ACHN (cell line): Measurements from ENCODE around the gene CD1D.

Experiments
- DNase-seq: peaks from one replicate; pipeline ENCODE4 v3.0.0-alpha.2; 2015
- in situ Hi-C: cut with HindIII; loops from 2 replicates; pipeline ENCODE4 v1.10.0; 2017; ENCODE audit warnings: low sequenced_read_pairs, low pct_ligation_motif_present, low pct_unique_long_range_greater_than_20kb

The CD1D gene

DNA sequence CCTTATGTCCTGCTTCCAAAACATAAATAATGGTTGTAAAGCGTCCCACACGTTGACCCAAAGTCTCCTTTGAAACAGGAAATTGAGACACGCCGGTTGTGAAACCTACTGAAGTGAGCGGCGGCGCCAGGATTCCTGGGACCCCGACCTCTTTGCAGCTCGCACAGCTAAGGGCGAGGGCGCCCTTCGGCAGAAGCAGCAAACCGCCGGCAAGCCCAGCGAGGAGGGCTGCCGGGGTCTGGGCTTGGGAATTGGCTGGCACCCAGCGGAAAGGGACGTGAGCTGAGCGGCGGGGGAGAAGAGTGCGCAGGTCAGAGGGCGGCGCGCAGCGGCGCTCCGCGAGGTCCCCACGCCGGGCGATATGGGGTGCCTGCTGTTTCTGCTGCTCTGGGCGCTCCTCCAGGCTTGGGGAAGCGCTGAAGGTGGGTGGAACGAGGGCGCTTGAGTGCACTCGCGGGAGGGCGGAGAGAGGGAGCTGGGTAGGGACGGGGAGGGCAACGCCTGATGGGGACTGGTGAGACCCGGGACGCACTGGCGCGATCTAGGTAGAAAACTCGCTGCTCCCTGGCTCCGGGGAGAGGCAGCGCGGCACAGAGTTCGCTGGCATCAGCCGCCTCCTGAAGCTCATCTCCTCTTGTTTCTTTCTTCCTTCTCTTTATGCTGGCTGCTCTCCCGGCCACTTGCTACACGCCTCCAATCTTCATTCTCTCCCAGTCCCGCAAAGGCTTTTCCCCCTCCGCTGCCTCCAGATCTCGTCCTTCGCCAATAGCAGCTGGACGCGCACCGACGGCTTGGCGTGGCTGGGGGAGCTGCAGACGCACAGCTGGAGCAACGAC lies at the start of gene CD1D:
CD1D (plus strand) TSS at position 155 of the 836 bp plus-strand sequence; CDS start at position 362, 207 bp downstream.
- in situ Hi-C loops, result no loop called here
- DNase-seq, result peak; percentile 8

- DNase-seq, result no peak
- in situ Hi-C loops, result loop anchor here (25.0 kb wide), 1 partner anchor 169 kb away; no protein-coding TSS in a partner anchor
These were observed 49.5 kb upstream of the CD1D start for GRCh38 chr1:158131217-158131616.

DNA sequence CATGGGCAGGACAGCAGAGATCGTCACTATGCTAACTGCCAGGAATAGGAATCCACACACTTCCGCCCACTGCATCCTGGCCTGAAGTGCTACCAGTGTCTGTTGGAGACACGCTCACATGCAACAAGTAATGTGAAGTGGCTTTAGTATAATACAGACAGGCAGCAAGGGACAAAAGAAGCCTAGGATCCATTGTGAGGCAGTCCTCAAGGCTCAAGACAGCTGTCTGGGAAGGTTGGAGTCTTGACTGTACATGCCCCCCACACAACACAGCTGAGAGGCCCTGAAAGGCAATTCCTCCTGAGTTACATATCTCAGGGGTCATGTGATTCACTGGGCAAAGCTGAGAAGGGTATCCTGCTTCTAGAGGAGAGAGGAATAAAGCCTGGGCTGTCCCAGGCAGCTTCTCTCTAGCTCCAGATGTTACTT lies 39.9 kb upstream of the CD1D start:
- no peak for DNase-seq
- in situ Hi-C loops, result loop anchor here (25.0 kb wide), 1 partner anchor 178 kb away; no protein-coding TSS in a partner anchor

DNA sequence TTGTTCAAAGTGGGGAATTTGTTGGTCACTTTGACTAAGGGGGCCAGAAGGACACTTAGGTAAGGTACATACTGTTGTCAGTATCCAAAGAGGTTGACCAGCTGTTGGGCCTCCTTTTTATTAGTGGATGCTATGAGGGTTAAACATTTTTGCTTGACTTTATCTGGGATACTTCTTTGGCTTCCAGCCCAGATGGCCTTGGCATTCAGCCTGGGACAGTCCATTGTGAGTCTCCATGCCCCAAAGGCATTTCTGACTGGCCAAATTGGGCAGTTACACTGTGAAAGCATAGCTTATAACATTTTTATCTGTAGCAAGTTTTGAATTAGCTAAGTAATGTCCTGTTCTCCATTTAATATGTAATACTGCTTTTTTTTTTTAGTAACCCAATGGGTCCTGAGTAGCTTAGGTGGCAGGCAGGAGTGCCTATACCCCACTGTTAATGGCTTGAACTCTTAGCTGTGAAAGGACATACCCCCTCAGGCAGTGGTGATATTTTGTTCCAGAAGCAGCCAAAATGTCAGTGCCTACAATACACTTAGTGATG lies 35.4 kb upstream of the CD1D start:
- DNase-seq, result no peak
- in situ Hi-C loops, result loop anchor here (25.0 kb wide), 1 partner anchor 183 kb away; no protein-coding TSS in a partner anchor

- no peak for DNase-seq
- in situ Hi-C loops, result loop anchor here (25.0 kb wide), 1 partner anchor 184 kb away; no protein-coding TSS in a partner anchor
These were observed 34.5 kb upstream of the CD1D start for GRCh38 chr1:158146165-158146564.

- in situ Hi-C loops, result loop anchor here (25.0 kb wide), 1 partner anchor 184 kb away; no protein-coding TSS in a partner anchor
- no peak for DNase-seq
These were observed 34.0 kb upstream of the CD1D start for GRCh38 chr1:158146739-158147138.

- DNase-seq, result no peak
These were observed 33.3 kb upstream of the CD1D start for GRCh38 chr1:158147401-158147800.

DNA sequence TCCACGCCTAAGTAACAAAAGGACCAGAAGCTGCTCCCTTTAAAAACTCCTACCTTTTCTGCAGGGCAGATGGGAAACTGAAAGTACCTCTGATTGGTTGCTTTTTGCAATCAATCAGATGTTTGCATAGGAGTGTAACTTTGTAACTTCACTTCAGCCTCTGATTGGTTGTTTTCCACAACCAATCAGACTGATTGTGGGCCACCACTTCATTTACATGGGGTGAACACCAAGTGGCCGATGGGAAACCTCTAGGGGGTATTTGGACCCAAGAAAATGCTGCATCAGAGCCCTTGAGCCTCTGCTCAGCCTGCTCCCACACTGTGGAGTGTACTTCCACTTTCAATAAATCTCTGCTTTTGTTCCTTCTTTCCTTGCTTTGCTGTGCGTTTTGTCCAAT lies 32.8 kb upstream of the CD1D start:
- in situ Hi-C loops, result loop anchor here (25.0 kb wide), 1 partner anchor 186 kb away; no protein-coding TSS in a partner anchor
- no peak for DNase-seq

More at GRCh38 chr1:158147401-158147800, 33.3 kb upstream of the CD1D start:
- in situ Hi-C loops, result loop anchor here (25.0 kb wide), 1 partner anchor 185 kb away; no protein-coding TSS in a partner anchor

GRCh38 chr1:158148468-158148867 lies 32.2 kb upstream of the CD1D start:
- in situ Hi-C loops, result loop anchor here (25.0 kb wide), 1 partner anchor 186 kb away; no protein-coding TSS in a partner anchor
- DNase-seq, result no peak

- in situ Hi-C loops, result loop anchor here (25.0 kb wide), 1 partner anchor 187 kb away; no protein-coding TSS in a partner anchor
- DNase-seq, result no peak
These were observed 31.5 kb upstream of the CD1D start for GRCh38 chr1:158149175-158149574.

- in situ Hi-C loops, result loop anchor here (25.0 kb wide), 1 partner anchor 187 kb away; no protein-coding TSS in a partner anchor
- DNase-seq, result peak; percentile 97
These were observed 31.0 kb upstream of the CD1D start for GRCh38 chr1:158149577-158150269.

DNA sequence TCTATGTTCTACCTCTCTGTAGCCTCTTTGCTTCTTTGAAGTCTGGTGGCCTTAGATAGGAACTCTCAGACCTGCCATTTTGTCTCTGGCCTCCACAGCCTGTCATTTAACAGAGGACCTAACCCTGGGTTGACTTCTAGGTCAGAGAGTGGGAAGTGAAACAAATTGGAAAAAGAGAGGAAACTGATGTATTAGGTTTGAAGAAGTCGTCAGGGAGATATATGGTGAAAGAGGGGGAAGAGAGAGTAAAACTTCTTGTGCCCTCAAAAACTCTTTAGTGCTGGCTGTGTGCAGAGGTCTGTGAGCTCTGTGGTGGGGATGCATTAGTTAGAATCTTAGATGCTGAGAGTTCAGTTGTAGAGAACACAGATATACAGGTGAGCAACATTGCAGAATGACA lies 30.2 kb upstream of the CD1D start:
- no peak for DNase-seq
- in situ Hi-C loops, result no loop called here

DNA sequence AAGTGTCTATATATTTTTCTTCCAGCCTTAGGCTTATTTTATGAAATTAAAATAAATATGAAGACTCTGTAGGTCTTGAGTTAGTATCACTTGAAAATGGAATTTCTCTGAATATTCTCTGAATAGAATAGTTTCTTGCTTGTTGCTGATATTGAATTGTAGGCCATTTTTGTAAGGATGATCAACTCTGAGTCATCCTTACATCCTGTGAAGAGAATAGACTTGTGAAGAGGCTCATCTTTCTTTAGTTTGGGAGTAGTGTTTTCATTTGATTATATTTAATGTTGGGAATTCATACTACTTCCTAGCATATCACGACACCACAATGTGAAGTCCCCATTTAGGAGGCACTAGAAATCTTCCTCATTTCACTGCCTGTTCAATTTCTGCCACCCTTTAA lies 27.5 kb upstream of the CD1D start:
- DNase-seq, result no peak
- in situ Hi-C loops, result no loop called here

GRCh38 chr1:158153746-158154444 lies 26.8 kb upstream of the CD1D start:
- in situ Hi-C loops, result no loop called here
- DNase-seq, result no peak

- no peak for DNase-seq
- in situ Hi-C loops, result no loop called here
These were observed 26.2 kb upstream of the CD1D start for GRCh38 chr1:158154501-158154900.

GRCh38 chr1:158155673-158156072 lies 25.0 kb upstream of the CD1D start:
- no peak for DNase-seq
- in situ Hi-C loops, result no loop called here

DNA sequence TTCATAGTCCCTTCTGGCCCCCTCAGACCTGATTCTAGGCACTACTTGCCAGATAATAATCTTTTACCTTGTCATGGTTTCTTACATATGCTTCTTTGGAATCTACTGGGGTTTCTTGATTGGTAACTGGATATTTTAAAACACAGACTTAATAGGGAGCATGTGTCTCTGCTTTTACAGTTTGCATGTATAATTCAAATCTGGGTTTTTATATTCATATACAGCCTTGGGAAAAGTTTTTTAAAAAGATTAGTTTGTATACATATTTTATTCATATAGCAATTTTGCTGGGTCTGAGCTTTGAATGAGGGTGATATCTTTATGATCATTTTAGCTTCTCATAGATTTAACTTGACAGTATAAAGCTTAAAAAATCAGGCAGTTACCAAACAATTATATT lies 21.1 kb upstream of the CD1D start:
- DNase-seq, result no peak
- in situ Hi-C loops, result no loop called here

DNA sequence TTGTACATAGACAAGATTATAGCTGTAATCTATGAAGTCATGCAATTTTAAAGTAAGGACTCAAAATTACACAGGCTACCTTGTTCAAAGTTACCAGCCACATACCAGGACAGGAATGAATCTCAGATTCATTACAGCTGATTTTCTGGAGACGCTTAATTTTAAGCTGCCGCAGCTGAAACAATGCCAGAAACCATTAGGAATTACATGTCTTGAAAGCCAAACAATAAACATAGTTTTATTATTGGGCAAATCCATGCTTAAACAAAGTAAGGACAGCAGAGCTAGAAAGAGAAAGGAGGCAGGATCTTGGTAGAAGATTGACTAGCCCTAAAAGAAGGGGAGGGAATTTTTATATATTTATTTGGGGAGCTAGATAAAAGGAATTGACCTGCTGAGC lies 19.2 kb upstream of the CD1D start:
- in situ Hi-C loops, result no loop called here
- no peak for DNase-seq
